ENCODE data around the gene FBXO8. TPM values are rescaled to one million over a fixed set of nuclear protein-coding genes. Genes with fewer than 3 reads are reported as not detected.

The FBXO8 gene
- total and polyA plus RNA-seq, 2 of the 4 experiments (the other 2 are of a cell fraction) = 11.3 to 25.6 TPM

DNA sequence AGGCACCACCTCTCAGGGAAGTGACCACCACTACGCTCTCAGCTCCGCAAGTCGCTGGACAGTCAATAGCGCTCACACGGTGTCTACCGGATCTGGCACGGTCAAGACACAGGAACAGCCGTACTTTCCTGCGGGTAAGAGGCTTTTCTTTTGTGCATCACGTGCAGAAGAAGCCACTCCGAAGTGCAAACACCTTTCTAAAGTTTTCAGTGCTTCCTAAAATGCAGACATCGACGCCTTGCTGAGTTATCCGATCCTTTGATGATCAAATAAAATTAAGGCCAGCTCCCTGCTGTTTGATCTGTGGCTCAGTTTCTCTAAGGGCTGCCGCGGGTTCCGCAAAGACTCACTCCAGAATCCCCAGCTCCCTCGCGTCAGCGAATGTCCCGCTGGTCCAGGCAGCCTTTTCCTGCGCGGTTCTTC is 71.8 kb downstream of the FBXO8 start:
- CTCF ChIA-PET = interaction anchor here (0.6 kb wide), 1 partner anchor 99 kb away, joined by 3 read pairs; no protein-coding TSS in a partner anchor
- in situ Hi-C loops (cut with MboI; ENCODE audit: low sequenced_read_pairs) = no loop called here
- H2AFZ ChIP-seq (replicated peaks; ENCODE audit: low read length, poor library complexity) = peak overlapping the region; percentile 34

More for the DNA sequence above, 71.8 kb downstream of the FBXO8 start:
- POLR2A ChIA-PET (ENCODE audit: unreplicated experiment) = no interaction called here
- no peak overlapping the region for H2AK9ac ChIP-seq (replicated peaks; ENCODE audit: low read depth, low read length, poor library complexity)
- H3K4me3 ChIP-seq (ENCODE audit: insufficient read depth, low read depth, low read length) = no peak overlapping the region
- H3K79me1 ChIP-seq (ENCODE audit: low read depth in 1 of 2, low read length in 2 of 2) = no peaks in the 10 kb centered on the region
- H4K20me1 ChIP-seq (ENCODE audit: insufficient read depth, low read length) = no peaks in the 10 kb centered on the region
- no peak overlapping the region for H4K8ac ChIP-seq (ENCODE audit: low read depth in 2 of 2, low read length in 2 of 2)
- no peak overlapping the region for H3K4ac ChIP-seq (ENCODE audit: low read depth, low read length)
- H4K91ac ChIP-seq (ENCODE audit: insufficient read depth, low read depth, low read length) = no peak overlapping the region
- dilution Hi-C loops (cut with HindIII; ENCODE audit: low sequenced_read_pairs, unreplicated experiment) = no loop called here
- H3K36me3 ChIP-seq (ENCODE audit: control insufficient read depth, insufficient read depth, low read length) = no peaks in the 10 kb centered on the region
- no peak overlapping the region for H4K5ac ChIP-seq (ENCODE audit: low read depth, low read length)
- H3K23ac ChIP-seq (ENCODE audit: low read depth, low read length) = no peak overlapping the region
- H2BK5ac ChIP-seq (ENCODE audit: low read depth, low read length, poor library complexity, severe bottlenecking) = no peak overlapping the region
- H3K9me3 ChIP-seq (ENCODE audit: control insufficient read depth, insufficient read depth, low read length) = peaks cover 6% of the 10 kb centered on the region; the same call in 1 of the 2 replicates
- H2BK120ac ChIP-seq (ENCODE audit: low read depth, low read length) = no peak overlapping the region
- H3K27me3 ChIP-seq (ENCODE audit: control insufficient read depth, insufficient read depth, low read length) = peaks cover 44% of the 10 kb centered on the region
- WGBS, 2 experiments (ENCODE audit: extremely low coverage in 2 of 2, insufficient read length in 1 of 2) = 55% methylated on average over 12 of the region's 23 CpGs; no CpG with 5 or more reads in 1 of the 2 experiments
- BruUV-seq (replicated peaks) = no TSS peak
- no peak overlapping the region for H3K14ac ChIP-seq (replicated peaks; ENCODE audit: low read depth, low read length)
- no peak overlapping the region for H3K9ac ChIP-seq (ENCODE audit: low read depth, low read length)
- H3K27ac ChIP-seq (ENCODE audit: insufficient read depth, low read length) = no peak overlapping the region
- H3K18ac ChIP-seq (ENCODE audit: low read depth, low read length) = no peak overlapping the region
- intact Hi-C loops (cut with micrococcal nuclease) = no loop called here
- H3K4me2 ChIP-seq (ENCODE audit: low read depth, low read length) = no peak overlapping the region
- H3K56ac ChIP-seq (ENCODE audit: extremely low read depth, insufficient read depth, low read length) = no peak overlapping the region
- no peaks in the 10 kb centered on the region for H3K4me1 ChIP-seq (ENCODE audit: control insufficient read depth, insufficient read depth, low read length)
- DNase-seq (no peak), ATAC-seq (ENCODE audit: low read depth) (no peak)
- H3K9me1 ChIP-seq (ENCODE audit: insufficient read depth, low read length) = no peaks in the 10 kb centered on the region
- TF ChIP-seq RFX5 (IDR thresholded peaks at IDR 0.05; ENCODE audit: low read depth, low read length) = no peak
- TF ChIP-seq SMC3 (IDR thresholded peaks at IDR 0.05; ENCODE audit: low read depth, low read length) = no peak
- TF ChIP-seq MXI1 (IDR thresholded peaks at IDR 0.05; ENCODE audit: borderline replicate concordance, low read depth, low read length) = no peak
- TF ChIP-seq, protein P1, sequence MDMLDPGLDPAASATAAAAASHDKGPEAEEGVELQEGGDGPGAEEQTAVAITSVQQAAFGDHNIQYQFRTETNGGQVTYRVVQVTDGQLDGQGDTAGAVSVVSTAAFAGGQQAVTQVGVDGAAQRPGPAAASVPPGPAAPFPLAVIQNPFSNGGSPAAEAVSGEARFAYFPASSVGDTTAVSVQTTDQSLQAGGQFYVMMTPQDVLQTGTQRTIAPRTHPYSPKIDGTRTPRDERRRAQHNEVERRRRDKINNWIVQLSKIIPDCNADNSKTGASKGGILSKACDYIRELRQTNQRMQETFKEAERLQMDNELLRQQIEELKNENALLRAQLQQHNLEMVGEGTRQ (IDR thresholded peaks at IDR 0.05; ENCODE audit: low read depth, low read length) = no peak
- TF ChIP-seq RAD21 (IDR thresholded peaks at IDR 0.05; ENCODE audit: low read length) = no peak
- TF ChIP-seq, protein P2, sequence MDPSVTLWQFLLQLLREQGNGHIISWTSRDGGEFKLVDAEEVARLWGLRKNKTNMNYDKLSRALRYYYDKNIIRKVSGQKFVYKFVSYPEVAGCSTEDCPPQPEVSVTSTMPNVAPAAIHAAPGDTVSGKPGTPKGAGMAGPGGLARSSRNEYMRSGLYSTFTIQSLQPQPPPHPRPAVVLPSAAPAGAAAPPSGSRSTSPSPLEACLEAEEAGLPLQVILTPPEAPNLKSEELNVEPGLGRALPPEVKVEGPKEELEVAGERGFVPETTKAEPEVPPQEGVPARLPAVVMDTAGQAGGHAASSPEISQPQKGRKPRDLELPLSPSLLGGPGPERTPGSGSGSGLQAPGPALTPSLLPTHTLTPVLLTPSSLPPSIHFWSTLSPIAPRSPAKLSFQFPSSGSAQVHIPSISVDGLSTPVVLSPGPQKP (IDR thresholded peaks at IDR 0.05; ENCODE audit: borderline replicate concordance, low read depth, low read length) = no peak
- no peak for TF ChIP-seq CEBPB (IDR thresholded peaks at IDR 0.05; ENCODE audit: low read depth, low read length)
- no peak for TF ChIP-seq RCOR1 (IDR thresholded peaks at IDR 0.05; ENCODE audit: insufficient replicate concordance, low read length)
- no peak overlapping the region for H2BK20ac ChIP-seq (ENCODE audit: low read depth, low read length)
- no peak overlapping the region for H2AK5ac ChIP-seq (ENCODE audit: low read depth, low read length)
- no peak overlapping the region for H2BK15ac ChIP-seq (ENCODE audit: low read depth, low read length)
